ENCODE measurements around the gene NTN5.
"Not testable (repeated sequence)": the region's sequence is repeated elsewhere in the genome, so short reads cannot be mapped to it uniquely, and the experiment has no call there.

NTN5 gene

GRCh38 chr19:48669903-48670668 lies 2.7 kb downstream of the NTN5 start:
- no peak for DNase-seq

DNA sequence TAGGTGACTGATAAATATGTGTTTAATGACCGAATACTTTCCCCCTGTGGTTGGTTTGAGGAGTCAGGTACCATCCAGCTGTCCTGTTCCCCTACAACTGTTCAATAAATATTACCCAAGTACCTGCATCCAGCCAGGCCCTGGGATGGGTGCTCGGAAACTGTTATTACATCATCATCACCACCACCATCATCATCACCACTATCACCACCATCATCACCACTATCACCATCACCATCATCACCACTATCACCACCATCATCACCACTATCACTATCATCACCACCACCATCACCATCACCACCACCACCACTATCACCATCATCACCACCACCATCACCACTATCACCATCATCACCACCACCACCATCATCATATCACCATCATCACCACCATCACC lies 4.1 kb downstream of the NTN5 start:
- DNase-seq, result no peak

DNA sequence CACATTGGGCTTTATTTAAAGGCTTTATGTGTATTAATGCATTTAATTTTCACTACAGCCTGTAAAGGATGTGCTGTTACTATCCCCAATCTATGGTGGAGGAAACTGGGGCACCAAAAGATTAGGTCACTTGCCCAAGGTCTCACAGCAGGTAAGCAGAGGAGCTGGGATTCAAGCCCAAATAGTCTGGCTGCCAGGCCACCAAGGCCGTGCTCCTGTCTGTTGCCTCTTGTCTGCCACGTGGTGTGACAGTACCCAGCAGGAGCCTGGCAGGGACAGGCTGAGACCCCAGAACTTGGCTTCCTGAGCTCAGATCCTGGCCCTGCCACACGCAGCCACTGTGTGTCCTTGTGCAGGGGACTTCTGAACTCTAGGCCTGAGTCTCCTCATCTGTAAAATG lies 4.5 kb downstream of the NTN5 start:
- DNase-seq, result no peak

DNA sequence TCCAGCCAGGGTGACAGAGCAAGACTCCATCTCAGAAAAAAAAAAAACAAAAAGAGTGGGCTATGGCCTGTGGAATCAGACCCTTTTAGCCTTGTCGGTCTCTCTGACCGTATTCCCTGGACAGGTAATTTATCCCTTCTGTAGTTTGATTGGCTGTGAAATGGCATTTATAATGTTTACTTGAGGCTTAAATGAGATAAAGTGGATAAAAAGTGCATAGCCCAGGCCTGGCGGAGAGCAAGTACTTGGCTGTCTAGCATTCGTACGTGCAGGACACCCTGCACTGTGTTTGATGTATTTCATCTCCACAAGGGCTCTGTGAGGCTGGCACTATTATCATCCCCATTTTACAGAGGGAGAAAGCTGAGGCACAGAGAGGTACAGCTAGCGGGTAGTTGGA lies 7.0 kb downstream of the NTN5 start:
- no peak for DNase-seq

- DNase-seq, result no peak
These were observed 8.3 kb downstream of the NTN5 start for GRCh38 chr19:48664476-48664875.

- DNase-seq, result no peak
These were observed 9.2 kb downstream of the NTN5 start for GRCh38 chr19:48663667-48664066.

DNA sequence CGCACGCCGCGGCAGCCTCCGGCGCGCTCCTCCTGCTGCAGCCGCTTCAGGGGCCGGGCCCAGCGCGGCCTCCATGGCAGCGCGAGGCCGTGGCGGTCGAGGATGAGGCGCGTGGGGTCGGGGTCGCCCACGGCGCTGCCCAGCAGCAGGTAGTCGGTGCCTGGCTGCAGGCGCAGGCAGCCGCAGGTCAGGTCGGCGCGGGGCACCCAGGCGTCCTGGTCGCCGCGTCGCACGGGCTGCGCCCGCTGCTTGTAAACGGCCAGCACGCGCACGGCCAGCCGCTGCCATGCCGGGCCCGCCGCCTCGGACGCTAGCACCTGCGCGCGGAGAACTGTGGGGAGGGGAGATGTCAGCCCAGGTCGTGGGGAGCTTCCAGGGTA lies 11.1 kb downstream of the NTN5 start:
- DNase-seq, result no peak

DNA sequence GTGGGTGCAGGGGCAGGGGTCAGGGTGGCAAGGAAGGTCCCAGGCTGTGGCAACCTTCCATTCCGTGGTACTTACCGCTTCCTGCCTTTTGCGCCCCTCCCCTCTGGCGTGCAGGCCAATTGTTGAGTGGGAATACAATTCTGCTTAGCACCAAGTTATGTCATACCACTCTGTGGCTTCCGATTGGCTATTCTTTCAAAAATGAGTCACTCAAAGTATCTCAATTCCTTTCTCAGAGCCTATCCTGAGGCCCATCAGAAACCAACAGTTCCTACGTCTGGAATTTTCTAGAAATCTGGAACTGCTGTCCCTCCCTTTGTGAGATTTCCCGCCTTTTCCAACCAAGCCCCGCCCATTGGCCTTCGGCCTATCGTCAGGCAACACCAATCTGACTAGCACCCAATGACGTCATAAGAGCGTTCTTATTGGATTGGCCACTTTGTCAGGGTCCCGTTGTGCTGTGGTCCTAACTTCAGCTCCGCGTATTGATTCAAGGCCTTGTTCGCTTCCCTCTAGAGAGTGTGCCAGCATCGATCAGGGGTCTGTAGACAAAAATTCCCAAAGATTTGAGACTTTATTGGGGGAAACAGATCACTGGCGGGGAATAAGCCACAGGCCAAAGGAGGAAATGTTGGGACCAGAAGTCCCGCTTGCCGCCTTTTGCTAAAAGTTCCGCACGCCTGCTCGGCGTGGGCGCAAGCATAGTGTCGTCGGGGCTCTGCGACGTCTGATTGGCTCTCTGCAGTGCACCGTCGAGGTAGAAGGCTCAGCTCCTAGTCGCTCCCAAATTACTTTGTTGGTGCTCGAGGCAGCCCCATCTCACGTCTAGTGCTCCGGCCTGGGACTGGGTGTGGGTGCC lies 11.7 kb downstream of the NTN5 start:
- peak; percentile 84 for DNase-seq

DNA sequence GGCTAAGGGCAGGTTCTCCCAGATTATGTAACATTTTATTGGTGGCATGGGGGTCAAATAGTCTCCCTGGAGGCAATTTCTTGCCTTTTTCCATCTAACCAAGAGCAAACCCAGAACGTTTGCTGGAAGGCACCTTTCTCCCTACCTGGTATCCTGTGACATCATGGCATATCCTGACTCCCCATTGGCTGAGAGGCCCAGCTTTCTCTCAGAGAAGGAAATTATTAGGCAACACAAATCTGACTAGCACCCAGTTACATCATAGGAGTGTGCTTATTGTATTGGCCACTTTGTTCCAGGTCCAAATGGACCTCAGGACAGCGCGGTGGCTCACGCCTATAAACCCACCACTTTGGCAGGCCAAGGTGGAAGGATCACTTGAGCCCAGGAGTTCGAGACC lies 13.0 kb downstream of the NTN5 start:
- DNase-seq, result peak; percentile 27

DNA sequence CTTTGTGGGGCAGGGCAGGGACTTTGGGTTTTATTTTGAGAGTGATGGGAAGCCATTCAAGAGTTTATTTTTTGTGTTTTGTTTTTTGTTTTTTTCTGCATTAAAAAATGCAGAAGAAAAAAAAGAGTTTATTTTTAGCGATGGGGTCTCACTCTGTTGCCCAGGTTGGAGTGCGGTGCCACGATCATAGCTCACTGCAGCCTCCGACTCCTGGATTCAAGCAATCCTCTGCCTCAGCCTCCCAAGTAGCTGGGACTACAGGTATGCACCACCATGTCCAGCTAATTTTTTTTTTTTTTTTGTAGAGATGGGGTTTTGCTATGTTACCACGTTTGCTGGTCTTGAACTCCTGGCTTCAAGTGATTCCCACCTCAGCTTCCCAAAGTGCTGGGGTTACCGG lies 14.3 kb downstream of the NTN5 start:
- DNase-seq, result no peak

GRCh38 chr19:48657828-48658227 lies 15.0 kb downstream of the NTN5 start:
- DNase-seq, result not testable (repeated sequence)

DNA sequence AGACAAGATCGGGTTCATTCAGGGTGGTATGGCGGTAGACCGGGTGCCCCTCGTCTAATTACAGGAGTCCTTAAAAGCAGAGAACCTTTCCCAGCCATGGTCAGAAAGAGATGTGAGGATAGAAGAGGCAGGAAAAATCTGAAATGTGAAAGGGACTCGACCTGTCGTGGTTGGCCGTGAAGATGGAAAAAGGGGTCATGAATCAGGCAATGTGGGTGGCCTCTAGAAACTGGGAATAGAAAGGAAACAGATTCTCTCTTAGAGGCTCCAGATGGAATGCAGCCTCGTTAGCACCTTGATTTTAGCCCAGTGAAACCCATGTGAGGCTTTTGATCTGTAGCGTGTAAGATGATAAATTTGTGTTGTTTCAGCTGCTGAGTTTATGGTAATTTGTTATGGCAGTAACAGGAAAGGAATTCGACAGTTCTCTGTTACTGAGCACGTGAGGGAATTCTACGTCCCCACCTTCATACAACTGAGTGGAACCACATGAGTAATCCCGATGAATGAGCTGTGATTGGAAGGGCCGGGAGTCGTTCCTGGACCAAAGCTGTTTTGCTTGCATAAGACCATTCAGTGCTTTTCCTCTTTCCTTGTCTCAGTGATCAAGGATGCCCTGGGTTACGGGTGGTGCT lies 15.9 kb downstream of the NTN5 start:
- no peak for DNase-seq

- DNase-seq, result no peak
These were observed 18.3 kb downstream of the NTN5 start for GRCh38 chr19:48654299-48655059.

DNA sequence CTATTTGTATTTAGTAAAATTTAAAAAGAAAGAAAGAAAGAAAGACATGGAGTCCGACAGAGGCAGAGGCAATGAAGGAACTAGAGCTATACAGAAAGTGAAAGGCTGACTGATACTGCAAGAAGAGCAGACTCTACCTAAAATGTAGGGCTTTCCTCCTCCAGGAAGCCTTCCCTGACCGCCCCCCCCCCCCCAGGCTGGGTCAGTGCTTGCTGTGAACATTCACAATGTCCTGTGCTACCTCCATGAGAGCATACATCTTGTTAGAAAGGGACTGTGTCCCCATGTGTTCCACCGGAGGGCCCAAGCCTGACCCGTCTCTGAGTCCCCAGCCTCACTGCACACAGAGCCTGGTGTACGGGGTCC lies 21.2 kb downstream of the NTN5 start:
- no peak for DNase-seq

GRCh38 chr19:48650974-48651682 lies 21.7 kb downstream of the NTN5 start:
- DNase-seq, result no peak

GRCh38 chr19:48648134-48648533 lies 24.7 kb downstream of the NTN5 start:
- no peak for DNase-seq

- DNase-seq, result no peak
These were observed 26.0 kb downstream of the NTN5 start for GRCh38 chr19:48646722-48647216.

DNA sequence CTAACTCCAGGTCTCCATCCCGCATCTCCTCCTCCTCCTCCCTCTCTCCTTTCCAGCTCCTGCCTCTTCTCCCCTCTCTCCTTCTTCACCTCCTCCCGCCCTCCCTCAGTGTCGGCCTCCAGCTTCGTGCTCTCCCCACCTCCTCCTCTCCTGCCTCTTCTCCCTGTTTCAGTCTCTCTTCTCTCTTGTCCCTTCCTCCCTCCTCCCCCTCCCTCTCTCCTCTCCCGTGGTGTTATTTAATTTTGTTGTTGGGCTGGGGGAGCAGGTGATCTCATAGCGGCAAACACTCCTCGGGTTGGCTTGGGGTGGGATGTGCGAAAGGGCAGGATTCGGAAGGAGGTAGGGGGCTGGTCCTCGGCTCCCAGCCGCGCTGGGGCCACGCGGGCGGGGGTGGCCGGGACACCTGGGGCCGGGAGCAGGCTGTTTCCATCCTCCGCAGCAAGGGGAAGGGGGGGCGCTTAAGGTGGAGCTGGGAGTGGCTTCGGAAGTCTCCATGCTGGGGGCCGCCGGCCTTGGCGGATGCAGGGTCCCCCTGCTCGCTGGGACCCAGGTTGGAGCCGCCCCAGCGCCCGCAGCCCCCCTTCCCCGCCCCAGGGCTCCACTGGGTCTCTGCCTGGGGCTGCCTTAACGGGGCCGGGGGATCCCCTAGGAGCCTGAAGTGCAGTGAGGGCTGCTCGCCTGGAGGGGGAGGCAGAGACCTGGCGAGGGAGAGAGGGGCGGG lies 26.7 kb downstream of the NTN5 start, which contains the start of gene CA11:
Gene CA11 (minus strand): TSS at position 187 of the 721 bp plus-strand sequence. CDS start 555 bp downstream, outside the sequence.
- peak; percentile 92 for DNase-seq

- no peak for DNase-seq
These were observed 27.2 kb downstream of the NTN5 start for GRCh38 chr19:48645620-48646000.

DNA sequence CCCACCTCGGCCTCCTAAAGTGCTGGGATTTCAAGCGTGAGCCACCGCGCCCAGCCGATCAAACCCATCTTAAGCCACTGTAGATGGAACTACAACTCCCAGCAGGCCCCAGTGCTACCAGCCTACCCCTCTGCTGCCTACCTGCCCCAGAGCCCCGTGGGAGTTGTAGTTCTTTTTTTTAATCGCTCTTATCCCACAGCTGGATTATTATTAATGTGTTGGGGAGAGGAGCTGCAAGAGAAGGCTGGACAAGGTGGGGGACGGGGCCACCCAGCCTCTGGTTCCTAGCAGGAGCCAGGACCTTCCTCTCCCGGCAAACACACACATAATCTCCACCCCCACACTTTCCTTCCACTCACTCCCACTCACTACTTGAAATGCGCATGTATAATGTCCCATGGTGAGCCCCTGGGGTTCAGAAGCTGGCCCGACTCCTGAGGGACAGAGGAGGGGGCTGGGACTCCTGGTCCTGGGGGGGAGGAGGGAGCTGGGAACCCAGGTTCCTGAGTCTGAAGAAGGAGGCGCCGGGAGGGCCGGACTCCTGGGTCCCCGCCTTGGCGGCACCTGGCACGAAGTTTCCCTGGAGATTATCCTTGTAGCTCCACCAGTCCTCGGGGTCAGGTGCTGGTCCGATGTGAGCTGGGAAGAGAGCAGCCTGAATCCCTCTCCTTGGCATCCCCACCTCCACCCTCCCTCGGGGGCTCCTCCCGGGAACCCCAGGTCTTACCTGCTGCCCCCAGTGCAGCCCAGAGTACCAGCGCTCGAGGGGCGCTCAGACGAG lies 27.8 kb downstream of the NTN5 start:
- DNase-seq, result peak; percentile 76

DNA sequence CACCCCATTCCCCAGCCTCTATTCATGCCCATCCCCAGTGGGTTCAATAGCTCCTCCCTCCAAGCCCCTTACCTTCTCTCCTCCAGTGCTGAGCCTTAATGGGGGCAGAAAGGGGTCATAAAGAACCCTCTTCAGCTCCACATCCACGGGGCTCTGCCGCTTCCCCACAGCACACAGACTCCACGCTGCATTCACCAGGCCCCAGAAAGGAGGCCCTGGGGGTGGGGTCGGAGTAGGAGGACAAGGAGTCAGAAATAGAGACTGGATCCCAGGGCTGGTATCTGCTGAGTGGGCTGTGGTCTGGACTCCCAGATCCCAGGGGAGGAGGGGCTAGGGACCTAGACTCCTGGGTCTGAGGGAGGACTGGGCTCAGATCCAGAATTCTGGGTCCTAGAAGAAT lies 28.5 kb downstream of the NTN5 start:
- DNase-seq, result no peak
